Medulla oblongata (tissue), 1 donor: ENCODE measurements around the gene WDR7.

ENCODE experiments used
- DNase-seq: peaks from one replicate; pipeline ENCODE4 v3.0.0-alpha.2; 2015; ENCODE audit errors: extremely low spot score

The WDR7 gene

DNA sequence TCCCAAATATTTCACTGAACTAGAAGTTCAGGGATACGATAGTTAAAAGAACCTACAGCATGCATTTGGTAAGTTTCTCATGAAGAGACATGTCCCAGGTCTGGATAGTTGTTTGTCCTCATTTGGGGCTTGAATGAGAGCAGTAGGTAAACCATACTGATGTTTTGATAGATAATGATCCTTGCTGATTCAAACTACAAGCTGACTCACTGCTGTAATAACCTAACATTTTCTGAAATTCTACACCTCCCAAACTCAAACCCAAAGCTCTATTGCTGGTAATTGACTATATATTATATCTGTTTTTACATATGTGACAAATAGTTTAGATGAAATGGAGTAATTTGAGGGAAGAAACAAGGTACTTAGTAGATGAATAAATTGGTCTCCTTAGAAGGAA, 341.6 kb downstream of the WDR7 start:
- DNase-seq = no peak

DNA sequence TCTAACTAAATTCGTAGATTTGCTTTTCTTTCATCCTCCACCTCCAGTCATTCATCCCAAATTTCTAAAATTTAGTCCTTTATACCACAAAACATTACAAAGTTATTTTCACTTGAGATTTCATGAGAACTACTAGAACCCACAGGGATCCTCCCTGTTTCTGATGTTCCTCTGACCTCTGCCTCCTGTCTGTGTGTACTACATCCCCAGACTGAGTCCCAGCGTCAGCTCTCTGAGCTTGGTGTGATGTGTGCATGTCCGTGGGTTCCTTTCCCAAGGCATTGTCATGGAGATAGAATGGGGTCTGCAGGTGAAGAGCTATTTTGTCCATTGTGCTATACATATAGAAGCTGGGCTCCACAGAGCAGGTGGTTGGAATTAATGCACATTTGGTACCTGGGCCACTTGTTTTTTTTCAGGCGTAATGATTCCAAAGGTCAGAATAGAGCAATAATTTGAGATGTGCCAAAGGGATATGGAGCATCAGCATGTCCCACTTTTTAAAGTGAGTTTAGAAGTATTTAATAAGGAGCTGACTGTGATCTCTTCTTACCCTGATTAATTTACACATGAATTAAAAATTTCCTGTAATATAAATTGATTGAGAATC, 344.5 kb downstream of the WDR7 start:
- DNase-seq = peak; percentile 29

DNA sequence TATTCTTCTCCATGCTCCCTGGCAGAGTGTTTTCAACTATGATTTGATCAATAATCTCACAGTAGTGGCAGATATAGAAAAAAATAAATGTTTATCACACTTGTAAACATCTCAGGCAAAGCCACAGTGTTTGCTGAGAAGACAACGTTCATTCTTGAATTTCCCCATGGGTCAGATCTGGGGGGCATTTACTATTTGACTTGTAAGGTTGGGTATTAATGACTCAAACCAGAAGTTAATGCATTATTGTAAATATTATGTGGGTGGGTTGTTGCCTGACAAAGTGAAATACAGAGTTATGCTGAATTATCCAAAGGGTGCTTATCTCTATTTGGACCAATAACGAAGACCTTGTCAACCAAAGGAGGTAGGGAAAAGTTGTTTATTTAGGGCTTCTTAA, 346.0 kb downstream of the WDR7 start:
- DNase-seq = no peak

DNA sequence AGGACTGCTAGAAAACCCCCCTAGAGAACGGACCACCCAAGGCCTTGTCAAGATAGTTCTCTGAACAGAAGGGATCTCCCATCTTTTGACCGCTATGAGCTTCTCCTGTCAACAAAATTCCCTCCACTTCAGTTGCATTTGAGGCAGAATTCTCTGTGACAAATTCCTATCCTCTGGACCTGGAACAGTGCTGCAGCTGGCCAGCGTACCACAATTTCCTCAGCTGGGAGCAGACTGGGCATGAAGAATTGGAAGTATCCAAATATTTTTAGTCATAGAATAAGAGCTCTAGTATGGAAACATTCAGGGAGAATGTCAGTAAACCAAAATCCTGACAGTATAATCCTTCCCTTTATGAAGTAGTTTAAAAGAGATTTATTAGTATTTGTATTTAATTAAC, 348.7 kb downstream of the WDR7 start:
- no peak for DNase-seq

DNA sequence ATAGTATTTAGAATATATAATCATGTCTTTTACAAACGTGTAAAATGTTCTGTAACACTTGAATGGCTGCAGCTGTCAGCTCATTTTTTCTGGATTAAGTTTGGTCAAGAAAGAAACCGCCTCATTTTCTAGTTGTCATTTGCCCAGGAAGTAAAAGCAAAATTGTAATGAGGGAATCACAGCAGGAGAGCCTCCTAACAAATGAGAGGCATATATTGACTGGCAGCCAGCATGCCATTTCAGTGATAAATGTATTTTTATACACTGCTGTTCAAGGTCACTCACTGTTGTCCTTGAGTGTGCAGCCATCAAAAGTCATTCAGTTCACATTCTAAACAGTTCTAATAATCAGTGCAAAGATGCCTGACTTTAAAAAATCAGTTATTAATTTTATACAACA, 351.5 kb downstream of the WDR7 start:
- no peak for DNase-seq

DNA sequence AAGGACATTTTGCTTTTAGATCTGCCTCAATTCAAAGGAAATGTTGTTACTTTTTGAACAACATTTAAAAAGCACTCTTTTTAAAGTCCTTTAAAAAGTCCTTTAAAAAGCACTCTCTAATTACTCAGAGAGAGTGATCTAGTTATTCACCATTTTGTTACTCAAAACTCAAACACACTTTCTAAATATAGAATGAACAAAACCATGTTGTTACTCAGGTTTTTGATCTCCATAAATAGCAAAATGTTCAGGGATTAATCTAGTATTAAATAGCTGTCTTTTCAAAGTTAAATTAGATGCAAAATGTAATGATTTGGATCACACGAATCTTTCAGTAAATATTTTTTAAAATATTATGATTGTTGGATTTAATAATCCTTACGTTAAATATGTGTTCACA, 352.2 kb downstream of the WDR7 start:
- no peak for DNase-seq

DNA sequence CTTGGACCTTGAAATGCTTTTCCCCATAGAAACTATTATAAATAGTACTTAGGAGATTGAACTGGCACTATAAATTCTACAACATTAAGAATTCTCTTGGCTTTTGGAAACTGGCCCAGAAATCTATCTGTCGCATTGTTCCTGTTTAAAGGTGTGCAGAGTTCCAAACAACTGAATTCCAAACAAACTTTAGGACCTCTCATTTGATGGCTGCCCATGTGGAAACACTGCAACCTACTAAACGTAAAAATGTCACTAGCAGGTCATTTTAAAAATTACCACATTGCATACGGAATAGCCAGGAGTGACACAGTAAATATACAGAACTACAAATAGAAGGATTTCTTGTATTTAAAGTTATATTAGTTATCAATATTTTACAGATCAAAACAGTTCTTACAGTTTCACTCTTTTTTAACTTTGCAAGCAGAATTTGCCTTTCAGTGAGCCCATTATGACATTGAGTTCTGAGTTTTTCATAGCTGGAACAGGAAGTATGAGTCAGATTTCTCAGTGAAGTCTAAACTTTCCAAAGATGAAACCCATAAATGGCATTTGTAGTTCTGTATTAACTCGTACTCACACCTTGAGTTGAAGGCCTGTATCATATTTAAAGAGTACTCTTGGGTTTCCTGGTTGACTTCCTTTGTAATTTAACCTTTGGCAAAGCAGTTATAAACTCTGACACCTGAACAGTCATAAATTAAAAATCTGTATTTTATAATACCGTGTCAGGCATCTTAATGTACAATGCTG, 353.4 kb downstream of the WDR7 start:
- no peak for DNase-seq

DNA sequence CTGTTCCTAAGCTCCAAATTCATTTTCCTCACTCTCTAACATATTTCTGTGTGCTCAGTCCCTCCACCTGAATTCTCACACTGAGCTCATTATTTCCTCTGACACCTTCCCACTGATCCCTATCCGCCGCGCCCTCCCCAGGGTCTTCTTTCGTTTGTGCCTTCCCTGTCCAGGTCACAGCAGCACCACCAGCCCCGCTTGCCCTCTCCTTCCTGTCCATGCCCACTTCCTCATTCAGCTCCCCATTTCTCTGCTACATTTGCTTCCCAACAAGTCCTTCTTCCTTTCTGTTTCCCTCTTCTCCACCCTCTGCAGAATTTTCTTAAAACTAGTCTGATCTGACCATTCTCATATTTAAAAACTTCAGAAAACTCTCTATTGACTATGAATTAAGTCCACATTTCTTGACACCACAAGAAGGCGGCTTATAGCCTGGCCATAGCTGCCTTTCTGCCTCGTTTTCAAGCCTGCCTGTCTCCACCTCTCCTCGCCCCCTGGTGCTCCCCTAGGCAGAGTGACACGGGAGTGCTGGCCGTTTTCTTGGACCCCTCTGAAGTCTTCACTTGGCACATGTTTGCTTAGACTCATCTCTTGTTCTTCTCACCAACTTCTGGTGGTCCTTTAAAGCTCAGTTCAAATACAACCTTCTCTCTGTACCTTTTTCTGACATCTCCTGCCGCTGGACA, 357.0 kb downstream of the WDR7 start:
- no peak for DNase-seq

DNA sequence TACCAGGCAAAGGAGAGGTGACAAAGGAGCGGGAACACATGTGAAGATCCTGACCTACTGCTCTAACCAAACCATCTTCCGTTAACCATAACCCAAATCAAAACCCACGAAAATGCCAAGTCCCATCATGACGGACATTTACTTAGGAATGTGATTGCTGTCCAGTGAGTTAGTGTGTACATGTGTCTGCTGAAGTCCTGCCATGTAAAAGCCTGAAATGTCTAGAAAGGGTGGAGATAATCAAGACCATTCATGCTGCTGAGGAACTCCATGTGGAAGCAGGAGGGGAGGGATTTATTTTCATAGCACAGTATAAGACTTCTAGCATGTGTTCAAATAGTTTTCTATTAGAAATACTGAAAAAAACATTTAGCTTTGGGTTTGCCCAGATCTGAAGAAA, 358.7 kb downstream of the WDR7 start:
- no peak for DNase-seq

DNA sequence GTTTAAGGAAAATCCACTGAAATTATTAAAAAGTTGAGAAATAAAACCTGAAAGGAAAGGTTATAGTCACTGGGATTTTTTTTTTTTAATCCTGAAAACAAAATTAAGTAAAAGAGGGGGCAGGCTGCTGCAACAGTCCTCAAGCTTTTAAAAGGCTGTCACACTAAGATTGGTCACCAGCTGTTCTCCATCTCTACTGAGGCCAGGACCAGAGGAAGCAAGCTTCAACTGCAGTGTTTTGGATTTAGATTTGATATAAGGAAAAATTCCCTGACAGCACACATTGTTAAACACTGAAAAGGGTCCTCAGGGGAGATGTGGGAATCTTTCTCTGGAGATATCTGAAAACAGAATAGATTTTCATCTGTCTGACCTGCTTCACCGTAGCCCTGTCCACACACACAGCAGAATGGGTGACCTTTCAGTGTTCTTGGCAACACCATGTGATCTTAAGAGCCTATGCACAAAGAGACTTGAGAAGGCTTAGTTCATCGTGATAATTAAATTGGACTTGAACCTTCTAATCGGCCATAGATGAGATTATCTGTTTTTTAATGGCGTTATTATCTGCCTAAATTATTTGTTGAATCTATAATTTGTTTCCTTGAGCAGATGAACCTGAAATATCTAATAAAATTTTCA, 363.7 kb downstream of the WDR7 start:
- DNase-seq = no peak

DNA sequence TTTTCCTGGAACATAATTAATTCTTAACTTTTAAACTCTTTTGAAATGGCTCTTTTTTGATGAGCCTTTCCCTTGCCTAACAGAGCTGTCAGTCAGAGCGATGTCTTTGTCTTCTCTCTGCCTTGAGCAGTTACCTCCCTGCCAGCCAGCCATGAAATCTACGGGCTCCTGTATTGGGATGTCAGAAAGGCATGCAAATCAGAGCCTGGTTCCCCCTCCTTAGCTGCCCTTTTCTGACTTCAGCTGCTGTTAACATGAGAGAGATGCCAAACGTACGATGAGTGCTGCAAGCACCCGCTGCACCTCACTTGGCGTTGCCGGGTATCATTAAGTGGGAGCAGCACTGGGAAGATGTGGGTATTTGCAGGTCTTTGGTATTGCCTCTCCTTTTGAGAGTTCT, 364.3 kb downstream of the WDR7 start:
- DNase-seq = no peak

DNA sequence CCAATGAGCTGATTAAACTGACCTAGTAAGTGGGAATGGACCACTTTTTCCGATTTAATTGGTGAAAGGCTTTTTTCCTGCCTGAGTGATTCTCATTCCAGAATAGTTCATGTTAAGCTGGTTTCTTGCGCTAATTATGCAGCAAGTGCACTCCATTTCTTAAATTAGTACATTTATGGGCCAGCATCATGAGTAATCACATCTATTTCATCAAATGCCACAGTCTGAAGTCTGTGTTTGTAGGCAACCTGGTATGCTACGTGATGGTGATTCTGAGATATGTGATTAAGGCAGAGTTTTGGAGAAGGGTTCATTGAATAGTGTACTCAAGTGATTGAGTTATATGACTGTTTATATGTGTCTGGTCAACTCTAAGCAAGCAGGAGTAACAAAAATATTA, 367.7 kb downstream of the WDR7 start:
- no peak for DNase-seq

DNA sequence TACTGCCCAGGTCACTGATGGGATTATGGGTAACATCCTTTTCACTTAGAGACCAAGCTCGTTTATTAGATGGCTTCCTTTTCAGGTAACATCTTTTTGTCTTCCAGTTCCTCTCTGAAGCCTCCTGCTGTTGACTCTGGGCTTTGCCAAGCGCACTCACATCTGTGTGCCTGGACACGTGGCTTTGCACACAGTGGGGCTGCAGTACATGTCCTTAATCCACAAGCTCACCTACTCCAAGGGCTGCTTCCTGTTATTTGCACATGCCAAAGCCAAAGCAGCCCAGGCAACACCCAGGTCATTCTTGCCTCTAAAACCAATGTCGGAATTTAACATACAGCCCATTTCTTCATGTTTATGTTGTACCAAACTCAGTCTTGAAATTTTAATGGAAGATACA, 371.6 kb downstream of the WDR7 start:
- DNase-seq = no peak

DNA sequence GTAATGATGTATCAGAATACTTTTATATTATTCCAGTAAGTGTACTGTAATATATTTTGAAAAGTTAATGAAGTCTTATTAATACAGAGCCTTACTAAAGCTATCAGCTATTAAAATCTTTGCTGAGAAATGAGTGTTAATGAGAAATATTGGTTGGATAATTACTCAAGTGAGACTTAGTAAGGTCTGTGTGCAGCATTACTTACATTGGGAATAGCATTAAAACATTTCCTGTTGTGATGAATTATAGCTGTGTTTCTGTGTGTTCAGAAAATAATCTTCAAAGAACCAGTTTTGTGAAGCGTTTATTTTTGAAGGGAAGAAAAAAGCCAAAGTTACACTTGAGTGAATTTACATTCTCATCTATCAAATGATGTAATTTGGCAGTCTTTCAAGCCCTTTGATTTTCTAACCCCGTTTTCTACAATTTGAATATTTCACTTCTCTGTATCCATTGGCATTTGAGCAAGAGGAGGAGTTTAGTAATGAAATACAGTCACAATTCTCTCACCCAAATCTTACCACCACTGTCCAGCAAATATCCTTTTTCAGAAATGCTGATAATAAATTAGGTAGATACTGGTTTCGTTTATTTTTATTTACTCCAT, 372.2 kb downstream of the WDR7 start:
- no peak for DNase-seq

DNA sequence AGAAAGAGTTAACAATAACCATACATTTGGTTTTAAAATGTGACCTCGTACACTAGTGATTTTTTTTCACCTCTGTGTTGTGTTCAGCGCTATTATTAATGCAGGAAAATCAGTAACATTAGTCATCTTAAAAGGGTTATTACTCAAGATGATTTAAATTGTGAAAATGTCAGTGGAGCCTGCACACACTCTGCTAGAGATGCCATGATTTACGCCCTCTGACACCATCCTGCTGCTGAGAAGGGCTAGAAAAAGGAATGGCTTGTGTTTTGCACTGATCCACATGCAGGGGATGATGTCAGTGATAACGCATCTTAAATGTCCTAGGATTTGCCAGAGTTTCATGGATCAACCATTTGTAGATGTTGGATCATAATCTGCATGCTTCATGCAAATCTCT, 374.4 kb downstream of the WDR7 start:
- DNase-seq = no peak

DNA sequence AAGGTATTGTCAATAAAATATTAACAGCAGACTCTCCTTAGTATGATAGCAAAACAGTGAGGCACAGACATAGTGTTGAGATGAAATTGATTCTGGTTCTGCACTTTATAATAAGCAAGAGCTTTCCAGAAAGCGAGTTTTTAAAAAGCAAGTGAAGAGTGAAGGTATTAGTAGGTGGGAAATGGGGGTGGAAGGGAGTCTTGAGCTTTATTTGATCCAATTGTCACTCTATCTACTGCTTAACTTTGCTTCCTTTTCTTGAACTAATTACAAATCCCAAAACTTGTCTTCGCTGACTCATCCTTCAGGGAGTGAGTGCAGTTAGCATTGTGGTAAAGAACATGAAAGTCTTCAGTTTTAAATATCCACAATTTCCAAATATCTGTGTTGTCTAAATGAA, 375.2 kb downstream of the WDR7 start:
- no peak for DNase-seq

DNA sequence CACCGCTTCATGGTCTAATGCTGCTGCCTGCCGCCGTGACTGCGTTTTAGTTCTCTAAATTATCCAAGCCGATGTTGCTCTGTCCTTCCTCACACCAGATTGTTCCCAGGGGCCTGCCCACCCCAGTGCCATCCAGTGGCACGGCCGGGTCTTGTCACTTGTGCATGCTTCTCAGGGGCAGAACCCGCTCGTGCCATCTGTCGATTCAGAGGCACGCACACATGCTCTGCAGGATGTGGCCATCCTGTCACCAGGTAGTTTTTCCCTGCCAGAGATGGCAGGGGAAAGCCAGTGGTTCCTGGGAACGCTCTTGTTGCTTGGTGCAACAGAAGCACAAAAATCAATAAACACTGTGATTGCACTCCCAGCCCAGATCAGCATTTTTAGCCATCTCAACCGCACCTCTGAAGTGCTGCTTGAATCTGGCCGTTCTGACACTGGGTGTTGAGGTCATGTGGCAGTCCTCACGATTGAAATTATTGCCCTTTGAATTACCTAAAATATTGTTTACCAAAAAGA, 376.1 kb downstream of the WDR7 start:
- DNase-seq = no peak

DNA sequence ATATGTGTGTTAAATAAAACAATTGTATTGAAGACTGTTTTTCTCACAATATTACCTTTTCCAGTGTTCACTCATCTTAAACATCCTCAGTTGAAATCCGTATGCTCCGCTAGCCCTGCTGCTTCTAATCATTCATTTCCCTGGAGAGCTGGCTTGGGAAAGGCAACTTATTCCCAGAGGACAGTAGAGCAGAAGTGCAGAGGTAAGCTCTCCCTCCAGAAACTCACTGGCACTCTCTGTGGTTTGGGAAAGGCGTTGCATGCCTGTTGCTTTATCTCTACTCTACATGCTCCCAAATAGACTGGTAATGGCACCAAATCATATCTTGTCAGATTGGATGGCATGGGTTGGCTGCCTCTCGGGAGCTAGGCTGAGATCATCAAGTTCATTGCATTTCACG, 378.6 kb downstream of the WDR7 start:
- no peak for DNase-seq

DNA sequence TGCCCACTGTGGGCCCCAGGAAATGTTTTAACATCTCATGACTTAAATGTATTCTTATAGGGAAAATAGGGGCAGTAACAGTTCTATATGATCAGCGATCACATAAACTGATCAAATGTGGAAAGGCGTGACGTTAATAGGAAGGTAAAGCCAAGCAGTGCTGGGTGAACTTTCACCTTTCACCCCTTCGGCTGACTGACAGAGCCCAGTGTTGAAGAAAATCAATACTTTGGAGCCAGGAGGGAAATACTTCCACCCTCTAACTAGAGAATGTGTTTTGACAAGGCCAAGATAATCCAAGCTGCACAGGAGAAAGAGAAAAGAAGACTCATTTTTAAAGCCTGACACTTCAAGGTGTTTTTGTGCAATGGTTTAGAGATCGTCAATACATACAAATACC, 379.3 kb downstream of the WDR7 start:
- DNase-seq = no peak

DNA sequence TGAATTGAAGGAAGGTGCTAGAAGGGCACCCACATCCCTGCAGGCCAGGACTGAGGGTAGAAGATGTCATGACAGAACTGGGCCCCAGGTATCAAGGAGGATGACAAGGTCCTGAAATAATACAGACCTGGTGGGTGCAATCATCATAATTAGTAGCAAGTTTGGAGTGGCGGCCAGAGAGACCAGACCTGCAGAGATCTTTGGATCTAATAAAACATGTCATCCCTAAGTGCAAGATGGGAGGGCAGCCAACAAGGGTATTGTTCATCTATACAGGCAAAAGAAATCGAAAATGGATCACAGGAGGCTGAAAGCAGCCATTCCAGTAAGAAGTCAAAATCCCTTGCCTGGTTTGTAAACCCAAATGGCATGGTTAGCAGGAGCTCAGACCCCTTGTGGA, 384.4 kb downstream of the WDR7 start:
- DNase-seq = no peak

DNA sequence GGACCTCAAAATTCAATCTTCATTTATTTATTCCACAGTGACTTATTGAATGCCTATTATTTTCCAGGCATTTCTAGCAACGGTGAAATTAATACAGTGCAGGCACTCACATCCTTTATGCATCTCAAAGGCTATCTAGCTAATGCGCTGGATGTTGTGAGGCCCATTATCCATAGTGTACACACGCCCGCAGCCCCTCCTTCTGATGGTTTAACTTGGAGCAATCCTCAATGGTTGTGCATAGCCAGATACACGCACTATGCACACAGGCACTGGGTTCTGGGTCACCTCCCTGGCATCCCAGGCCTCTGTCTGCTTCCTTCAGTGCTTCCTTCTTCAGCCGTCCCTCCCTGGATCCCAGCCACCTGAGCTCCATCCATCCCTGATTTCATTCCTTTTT, 387.2 kb downstream of the WDR7 start:
- DNase-seq = no peak

DNA sequence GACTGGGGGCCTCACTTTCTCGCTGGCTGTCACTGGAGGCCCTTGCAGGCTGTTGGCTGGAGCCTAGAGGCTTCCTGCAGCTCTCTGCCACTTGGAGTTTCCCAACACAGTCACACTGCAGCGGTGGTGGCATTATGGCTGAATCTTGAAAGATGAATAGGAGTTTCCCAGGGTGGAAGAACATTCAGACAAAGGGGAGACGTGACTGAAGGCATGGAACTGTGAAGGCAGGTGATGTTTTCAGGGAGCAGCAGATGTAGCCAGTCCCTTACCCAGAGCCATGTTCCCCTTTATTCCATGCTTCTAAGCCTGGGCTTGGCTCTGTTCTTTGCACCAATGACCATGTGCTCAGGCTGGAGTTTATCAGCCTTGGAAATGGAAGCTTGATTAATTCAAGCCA, 389.0 kb downstream of the WDR7 start:
- no peak for DNase-seq
